ENCODE data around the gene SAMHD1.
A peak's percentile ranks its signal among the peaks of the same experiment; 100 is the strongest.

Gene SAMHD1

GRCh38 chr20:36872852-36873251 lies 78.7 kb downstream of the SAMHD1 start:
- no peak for DNase-seq (ENCODE audit: low spot score)

- DNase-seq (ENCODE audit: low spot score) = no peak
These were observed 79.6 kb downstream of the SAMHD1 start for GRCh38 chr20:36871640-36872570.

GRCh38 chr20:36866681-36867495 lies 84.6 kb downstream of the SAMHD1 start:
- peak; percentile 69 for DNase-seq (ENCODE audit: low spot score)

- DNase-seq (ENCODE audit: low spot score) = no peak
These were observed 85.3 kb downstream of the SAMHD1 start for GRCh38 chr20:36866164-36866563.

- DNase-seq (ENCODE audit: low spot score) = no peak
These were observed 85.7 kb downstream of the SAMHD1 start for GRCh38 chr20:36865861-36866149.

GRCh38 chr20:36865076-36865860 lies 86.2 kb downstream of the SAMHD1 start:
- DNase-seq (ENCODE audit: low spot score) = no peak

GRCh38 chr20:36862857-36863668 lies 88.4 kb downstream of the SAMHD1 start:
- DNase-seq (ENCODE audit: low spot score) = no peak

GRCh38 chr20:36861875-36862801 lies 89.4 kb downstream of the SAMHD1 start:
- peak; percentile 90 for DNase-seq (ENCODE audit: low spot score)

- no peak for DNase-seq (ENCODE audit: low spot score)
These were observed 90.0 kb downstream of the SAMHD1 start for GRCh38 chr20:36861625-36861874.

GRCh38 chr20:36860811-36861624 lies 90.5 kb downstream of the SAMHD1 start:
- DNase-seq (ENCODE audit: low spot score) = no peak

GRCh38 chr20:36860339-36860738 lies 91.2 kb downstream of the SAMHD1 start:
- no peak for DNase-seq (ENCODE audit: low spot score)

GRCh38 chr20:36859700-36860330 lies 91.7 kb downstream of the SAMHD1 start:
- DNase-seq (ENCODE audit: low spot score) = no peak

- no peak for DNase-seq (ENCODE audit: low spot score)
These were observed 92.3 kb downstream of the SAMHD1 start for GRCh38 chr20:36859282-36859555.

- no peak for DNase-seq (ENCODE audit: low spot score)
These were observed 94.5 kb downstream of the SAMHD1 start for GRCh38 chr20:36856691-36857635.

GRCh38 chr20:36856195-36856594 lies 95.3 kb downstream of the SAMHD1 start:
- DNase-seq (ENCODE audit: low spot score) = no peak

GRCh38 chr20:36855241-36855657 lies 96.3 kb downstream of the SAMHD1 start:
- DNase-seq (ENCODE audit: low spot score) = no peak

- no peak for DNase-seq (ENCODE audit: low spot score)
These were observed 96.9 kb downstream of the SAMHD1 start for GRCh38 chr20:36854348-36855240.
